ENCODE data around the gene LEF1.

DNA sequence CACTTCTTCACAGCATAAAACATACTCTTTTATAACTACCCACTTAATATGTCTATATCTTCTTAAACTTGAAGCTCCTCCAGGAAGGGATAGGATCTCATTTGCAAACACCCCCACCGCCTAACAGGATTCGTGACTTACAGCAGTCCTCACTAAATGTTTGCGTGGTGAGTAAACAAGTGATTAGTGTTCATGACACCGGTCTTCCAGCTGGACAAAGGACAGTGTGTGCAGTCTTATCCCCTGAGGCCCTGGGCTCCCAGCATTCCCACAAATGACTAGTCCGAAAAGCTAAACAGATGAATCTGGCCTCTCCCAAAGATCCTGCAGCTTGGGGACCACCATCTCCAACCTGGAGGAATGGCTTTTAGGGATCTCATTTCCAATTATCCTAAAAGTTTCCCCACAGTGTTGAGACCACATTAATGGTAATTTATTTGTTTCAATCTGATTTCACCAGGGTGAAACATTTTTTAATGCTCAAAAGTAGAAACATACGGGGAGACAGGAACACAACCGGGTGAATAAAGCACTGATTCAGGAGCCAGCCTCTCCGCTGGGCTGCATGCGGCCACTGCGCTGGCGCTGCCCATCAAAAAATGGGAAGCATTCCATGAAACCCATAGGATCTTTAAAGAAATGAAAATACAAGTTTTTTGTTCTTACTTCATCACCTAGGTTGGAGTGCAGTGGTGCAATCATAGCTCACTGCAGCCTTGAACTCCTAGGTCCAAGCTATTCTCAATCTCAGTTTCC is 109.9 kb downstream of the LEF1 start:
- TF ChIP-seq, protein P1, sequence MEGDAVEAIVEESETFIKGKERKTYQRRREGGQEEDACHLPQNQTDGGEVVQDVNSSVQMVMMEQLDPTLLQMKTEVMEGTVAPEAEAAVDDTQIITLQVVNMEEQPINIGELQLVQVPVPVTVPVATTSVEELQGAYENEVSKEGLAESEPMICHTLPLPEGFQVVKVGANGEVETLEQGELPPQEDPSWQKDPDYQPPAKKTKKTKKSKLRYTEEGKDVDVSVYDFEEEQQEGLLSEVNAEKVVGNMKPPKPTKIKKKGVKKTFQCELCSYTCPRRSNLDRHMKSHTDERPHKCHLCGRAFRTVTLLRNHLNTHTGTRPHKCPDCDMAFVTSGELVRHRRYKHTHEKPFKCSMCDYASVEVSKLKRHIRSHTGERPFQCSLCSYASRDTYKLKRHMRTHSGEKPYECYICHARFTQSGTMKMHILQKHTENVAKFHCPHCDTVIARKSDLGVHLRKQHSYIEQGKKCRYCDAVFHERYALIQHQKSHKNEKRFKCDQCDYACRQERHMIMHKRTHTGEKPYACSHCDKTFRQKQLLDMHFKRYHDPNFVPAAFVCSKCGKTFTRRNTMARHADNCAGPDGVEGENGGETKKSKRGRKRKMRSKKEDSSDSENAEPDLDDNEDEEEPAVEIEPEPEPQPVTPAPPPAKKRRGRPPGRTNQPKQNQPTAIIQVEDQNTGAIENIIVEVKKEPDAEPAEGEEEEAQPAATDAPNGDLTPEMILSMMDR (IDR thresholded peaks at IDR 0.05; ENCODE audit: extremely low read depth in 1 of 2, insufficient read depth in 1 of 2, low read depth in 1 of 2, low read length in 2 of 2) = no peak
- no peak for TF ChIP-seq POLR2A (IDR thresholded peaks at IDR 0.05; ENCODE audit: low read depth, low read length)
- TF ChIP-seq, protein P2, sequence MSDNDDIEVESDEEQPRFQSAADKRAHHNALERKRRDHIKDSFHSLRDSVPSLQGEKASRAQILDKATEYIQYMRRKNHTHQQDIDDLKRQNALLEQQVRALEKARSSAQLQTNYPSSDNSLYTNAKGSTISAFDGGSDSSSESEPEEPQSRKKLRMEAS (IDR thresholded peaks at IDR 0.05; ENCODE audit: insufficient read depth, insufficient read length) = no peak

Measured in endothelial cell of umbilical vein (primary cell).